ENCODE data around the gene C1orf198.

DNA sequence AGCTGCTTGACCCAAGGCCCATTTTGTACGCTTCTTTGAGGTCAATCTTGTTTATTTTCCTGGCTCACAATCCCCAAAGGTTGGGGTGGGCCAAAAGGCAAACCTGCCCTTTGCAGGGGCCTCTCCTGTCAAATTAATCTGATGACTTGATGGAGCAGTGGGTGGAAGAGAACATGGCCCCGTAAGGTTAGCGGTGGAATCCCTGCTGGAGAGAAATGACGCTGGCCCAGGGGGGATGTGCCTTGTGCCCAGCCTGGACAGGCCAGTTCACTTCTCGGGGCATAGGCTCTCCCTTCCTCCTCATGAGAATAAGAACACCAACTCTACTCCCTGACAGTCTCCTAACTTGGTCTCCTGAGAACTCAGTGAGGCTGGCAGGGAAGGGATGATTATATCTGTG lies 40.5 kb downstream of the C1orf198 start:
- TF ChIP-seq, protein P1, sequence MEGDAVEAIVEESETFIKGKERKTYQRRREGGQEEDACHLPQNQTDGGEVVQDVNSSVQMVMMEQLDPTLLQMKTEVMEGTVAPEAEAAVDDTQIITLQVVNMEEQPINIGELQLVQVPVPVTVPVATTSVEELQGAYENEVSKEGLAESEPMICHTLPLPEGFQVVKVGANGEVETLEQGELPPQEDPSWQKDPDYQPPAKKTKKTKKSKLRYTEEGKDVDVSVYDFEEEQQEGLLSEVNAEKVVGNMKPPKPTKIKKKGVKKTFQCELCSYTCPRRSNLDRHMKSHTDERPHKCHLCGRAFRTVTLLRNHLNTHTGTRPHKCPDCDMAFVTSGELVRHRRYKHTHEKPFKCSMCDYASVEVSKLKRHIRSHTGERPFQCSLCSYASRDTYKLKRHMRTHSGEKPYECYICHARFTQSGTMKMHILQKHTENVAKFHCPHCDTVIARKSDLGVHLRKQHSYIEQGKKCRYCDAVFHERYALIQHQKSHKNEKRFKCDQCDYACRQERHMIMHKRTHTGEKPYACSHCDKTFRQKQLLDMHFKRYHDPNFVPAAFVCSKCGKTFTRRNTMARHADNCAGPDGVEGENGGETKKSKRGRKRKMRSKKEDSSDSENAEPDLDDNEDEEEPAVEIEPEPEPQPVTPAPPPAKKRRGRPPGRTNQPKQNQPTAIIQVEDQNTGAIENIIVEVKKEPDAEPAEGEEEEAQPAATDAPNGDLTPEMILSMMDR (IDR thresholded peaks at IDR 0.05; ENCODE audit: low read depth, low read length), result no peak
- TF ChIP-seq POLR2A (IDR thresholded peaks at IDR 0.05; ENCODE audit: extremely low read depth, insufficient read length), result no peak

Data from NB4 (cell line).